HTR-8/SVneo (cell line): ENCODE data around the gene ASF1A.
"Not testable (repeated sequence)": the region's sequence is repeated elsewhere in the genome, so short reads cannot be mapped to it uniquely, and the experiment has no call there.

Source experiments
- DNase-seq: peaks from one replicate; pipeline ENCODE4 v3.0.0; 2011; ENCODE audit warnings: low spot score, mixed read lengths; ENCODE audit not compliant: insufficient read length
- FAIRE-seq: peaks from 2 replicates; lab custom pipeline; 2011; peaks lifted over from hg19 to GRCh38; lab: Jason Lieb, UNC

ASF1A gene

DNA sequence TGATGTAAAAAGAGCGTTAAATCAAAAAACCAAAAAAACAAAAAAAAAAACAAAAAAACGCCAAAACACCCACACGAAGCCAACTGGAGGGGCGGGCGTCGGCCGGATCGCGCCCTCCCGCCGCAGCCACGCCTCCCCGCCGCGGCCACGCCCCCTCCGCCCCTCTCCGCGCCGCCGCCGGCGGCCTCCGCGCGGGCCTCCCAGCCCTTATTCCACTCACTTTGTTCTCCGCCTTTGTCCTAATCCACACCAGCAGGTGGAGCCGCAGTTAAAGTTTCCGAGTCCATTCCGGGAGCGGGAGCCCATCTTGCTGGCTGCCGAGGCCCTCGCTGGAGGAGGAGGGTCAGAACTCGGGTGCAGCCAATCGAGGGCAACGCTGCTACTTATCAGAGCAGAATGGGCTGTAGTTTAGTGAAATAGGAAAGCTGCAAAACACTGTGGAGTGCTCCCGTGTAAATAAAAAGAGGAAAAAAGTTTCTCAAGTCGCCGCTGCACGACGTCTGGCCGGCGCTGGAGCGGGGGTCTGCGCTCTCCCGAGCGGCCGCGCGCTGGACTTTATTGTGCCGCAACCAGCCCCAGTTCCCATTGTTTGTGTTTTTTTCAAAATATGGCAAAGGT lies at the start of gene ASF1A:
Gene ASF1A, plus strand, starts transcription at position 346 of the 618 bp plus-strand sequence. Its CDS starts 262 bp downstream, at position 608.
- DNase-seq, result peak; percentile 92
- peak; percentile 51 for FAIRE-seq

DNA sequence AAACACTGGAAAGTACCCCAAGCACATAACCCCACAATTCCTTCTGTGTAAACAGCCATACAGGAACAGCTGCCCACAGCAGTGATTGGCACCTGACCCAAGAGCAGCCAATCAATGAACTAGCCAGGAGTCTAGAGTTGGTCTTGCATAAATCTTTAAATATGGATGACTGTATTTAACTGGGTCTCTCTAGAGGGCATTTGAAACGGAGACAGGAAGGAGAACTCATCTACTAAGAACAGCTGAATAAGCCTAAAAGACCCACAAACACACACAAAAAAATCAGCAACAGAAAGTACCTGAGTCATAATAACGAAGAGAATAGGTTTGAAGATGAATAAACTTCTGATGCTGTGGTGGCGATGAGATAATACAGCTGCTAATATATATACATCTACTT lies 49.0 kb upstream of the ASF1A start:
- FAIRE-seq (no peak), DNase-seq (no peak)

DNA sequence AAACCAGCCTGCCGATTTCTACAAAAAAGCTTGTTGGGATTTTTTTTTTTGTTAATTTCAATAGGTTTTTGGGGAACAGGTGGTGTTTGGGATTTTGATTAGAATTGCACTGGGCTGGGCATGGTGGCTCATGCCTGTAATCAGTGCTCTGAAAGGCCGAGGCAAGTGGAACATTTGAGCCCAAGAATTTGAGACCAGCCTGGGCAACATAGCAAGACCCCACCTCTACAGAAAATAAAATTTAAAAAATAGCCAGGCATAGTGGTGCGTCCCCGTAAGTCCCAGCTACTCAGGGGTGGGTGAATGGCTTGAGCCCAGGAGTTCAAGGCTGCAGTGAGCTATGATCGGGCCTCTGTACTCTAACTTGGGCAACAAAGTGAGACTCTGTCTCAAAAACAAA lies 40.5 kb upstream of the ASF1A start:
- FAIRE-seq (no peak), DNase-seq (no peak)

DNA sequence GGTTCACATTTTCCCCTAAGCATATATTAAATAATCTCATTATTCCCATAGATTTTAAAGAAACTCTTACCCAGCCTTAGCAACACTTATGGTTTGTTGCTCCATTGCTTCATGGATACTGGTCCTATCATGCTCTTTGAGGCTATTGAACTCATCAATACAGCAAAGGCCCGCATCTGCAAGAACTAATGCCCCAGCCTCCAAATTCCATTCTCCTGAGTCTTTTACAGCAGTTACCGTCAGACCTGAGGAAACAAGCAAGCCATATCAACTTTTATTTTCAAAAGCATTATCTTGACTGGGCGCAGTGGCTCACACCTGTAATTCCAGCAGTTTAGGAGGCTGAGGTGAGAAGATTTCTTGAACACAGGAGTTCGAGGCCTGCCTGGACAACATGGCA lies 37.7 kb upstream of the ASF1A start:
- FAIRE-seq, result no peak
- no peak for DNase-seq

DNA sequence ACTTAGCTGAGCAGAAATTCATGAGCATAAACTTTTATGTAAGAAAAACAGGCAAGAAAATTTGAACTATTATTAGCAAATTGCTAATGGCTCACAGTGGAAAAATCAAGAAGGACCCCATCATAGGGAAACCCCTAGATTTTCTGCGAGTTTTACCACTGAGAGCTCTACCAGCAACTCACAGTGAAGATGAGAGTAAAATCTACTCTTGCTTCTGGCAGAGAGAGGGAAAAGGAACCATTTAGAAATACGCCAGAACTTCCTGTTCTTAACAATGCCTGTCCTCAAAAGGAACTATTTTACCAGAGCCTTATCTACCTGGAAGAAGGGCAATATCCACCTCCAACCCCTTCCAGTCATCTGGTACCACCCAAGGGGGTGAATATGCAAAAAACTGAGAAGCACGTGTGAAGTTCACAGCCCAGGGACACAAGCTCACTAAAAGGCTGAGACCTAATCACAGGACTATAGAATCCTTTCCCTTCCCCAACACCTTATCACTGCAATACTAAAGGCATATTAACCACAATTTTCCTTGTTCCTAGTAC lies 34.4 kb upstream of the ASF1A start:
- DNase-seq (no peak), FAIRE-seq (no peak)

DNA sequence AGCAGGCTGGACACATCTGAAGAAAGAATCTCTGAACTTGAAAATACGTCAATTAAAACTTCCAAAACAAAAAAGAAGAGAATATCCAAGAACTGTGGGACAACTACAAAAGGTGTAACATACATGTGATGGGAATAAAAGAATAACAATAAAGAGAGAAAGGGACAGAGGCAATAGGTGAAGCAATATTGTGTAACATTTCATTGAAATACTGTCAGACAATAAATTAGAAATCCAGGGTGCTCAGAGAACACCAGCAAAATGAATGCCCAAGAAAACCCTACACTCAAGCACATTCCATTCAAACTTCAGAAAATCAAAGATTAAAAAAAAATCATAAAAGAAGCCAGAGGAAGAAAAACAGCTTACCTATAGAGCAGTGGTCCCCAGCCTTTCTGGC lies 33.6 kb upstream of the ASF1A start:
- DNase-seq, result no peak

DNA sequence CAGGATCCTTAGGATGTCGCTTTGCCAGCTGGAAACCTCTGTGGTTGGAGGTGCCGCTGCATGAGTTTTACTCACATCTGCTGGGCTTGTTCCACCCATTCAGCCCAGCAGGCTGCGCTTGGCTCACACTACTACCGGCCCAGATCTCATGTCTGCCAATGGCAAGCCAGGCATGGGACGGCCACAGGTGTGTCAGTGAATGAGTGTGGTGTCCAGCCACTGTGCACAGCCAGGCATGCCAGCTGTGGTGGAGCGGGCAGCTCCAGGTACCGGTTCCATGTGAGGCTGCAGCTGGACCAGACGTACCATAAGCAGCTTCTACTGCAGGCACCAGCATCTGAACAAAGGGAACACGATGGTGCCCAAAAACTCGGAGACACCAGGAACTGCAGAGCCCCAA lies 33.1 kb upstream of the ASF1A start:
- FAIRE-seq (no peak), DNase-seq (no peak)

More for the DNA sequence above, 33.6 kb upstream of the ASF1A start:
- FAIRE-seq, result no peak

DNA sequence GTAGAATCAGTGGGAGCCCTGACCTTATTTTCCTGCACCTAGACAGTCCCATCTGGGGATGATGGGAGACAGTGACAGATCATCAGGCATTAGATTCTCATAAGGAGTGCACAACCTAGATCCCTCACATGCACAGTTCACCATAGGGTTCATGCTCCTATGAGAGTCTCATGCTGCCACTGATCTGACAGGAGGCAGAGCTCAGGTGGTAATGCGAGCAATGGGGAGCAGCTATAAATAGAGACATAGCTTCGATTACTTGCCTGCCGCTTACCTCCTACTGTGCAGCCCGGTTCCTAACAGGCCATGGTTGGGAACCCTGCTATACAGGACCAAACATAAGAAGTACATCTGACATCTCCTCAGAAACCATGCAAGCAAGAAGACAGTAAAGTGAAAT lies 31.5 kb upstream of the ASF1A start:
- DNase-seq (no peak), FAIRE-seq (no peak)

DNA sequence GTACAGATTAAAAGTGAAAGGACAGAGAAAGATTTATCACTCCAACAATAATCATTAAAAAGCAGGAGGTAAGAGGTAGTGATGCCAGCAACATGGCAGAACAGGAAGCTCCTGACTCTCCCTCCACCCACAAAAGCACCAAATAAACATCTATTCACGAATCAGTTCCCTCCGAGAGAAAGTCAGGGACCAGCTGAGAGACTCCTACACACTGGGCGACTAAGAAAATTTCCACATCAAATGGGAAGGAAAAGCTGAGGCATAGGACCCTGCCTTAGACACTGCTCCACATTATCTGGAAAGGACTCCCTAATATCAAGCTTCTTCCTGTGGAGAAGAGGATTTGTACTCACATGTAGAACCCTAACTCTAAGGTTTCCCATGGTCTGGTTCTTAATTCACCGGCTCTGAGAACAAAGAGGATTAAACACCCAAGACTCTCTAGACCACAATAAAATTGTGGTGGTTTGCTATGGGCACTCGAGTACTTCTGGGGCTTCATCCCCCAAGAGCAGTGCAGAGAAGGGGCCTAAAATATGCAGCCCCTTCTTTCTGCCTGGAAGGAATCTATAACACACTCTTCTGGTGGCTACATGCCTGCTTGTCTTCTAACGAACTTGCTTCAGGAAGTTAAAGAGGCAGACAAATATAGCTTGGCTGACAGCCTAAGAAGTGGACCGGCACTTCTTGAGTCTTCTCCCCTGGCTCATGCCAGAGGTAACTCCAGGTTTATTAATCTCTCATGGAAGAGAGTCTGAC lies 29.4 kb upstream of the ASF1A start:
- DNase-seq (no peak), FAIRE-seq (no peak)

DNA sequence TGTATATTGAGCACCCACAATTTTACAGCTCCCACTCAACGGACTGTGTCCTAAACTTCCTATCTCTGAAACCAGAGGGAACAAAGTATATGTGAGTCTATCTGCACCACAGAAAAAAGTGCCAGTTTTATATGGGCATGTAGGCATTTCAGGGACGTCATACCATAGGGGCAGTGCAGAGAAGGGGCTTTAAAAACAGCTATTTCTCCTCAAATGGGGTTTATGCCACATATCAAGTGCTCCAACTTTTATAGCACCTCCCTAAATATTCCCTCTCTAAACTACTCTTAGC lies 28.9 kb upstream of the ASF1A start:
- FAIRE-seq (no peak), DNase-seq (no peak)

DNA sequence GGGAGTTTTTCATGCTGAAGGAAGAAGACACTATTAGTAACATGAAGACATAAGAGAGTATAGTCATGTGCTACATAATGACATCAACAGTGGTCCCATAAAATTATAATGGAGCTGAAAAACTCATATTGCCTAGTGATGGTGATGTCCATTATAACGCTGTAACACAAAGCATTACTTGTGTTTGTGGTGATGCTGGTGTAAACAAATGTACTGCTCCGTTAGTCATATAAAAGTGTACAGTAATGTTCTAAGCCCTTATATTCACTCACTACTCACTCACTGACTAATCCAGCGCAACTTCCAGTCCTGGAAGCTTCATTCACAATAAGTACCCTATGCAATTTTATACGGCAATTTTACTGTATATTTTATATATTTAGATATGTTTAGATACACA lies 26.8 kb upstream of the ASF1A start:
- DNase-seq, result no peak
- FAIRE-seq, result no peak

DNA sequence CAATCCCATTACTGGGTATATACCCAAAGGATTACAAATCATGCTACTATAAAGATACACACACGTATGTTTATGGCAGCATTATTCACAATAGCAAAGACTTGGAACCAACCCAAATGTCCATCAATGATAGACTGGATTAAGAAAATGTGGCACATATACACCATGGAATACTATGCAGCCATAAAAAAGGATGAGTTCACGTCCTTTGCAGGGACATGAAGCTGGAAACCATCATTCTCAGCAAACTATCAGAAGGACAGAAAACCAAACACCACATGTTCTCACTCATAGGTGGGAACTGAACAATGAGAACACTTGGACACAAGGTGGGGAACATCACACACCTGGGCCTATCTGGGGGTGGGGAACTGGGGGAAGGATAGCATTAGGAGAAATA lies 25.1 kb upstream of the ASF1A start:
- DNase-seq, FAIRE-seq: not testable (repeated sequence)

DNA sequence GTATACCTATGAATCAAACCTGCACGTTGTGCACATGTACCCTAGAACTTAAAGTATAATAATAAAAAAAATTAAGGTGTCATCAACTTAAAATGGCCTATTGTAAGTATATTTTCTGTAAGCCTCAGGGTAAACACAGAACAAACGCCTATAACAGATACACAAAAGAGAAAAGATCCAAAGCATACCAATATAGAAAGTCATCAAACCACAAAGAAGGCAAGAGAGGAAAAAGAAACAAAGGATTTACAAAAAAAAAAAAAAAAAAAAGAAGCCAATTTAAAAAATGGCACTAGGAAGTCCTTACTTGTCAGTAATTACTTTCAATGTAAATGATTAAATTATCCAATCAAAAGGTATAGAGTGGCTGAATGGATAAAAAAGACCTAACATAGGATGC lies 24.6 kb upstream of the ASF1A start:
- FAIRE-seq (no peak), DNase-seq (no peak)

DNA sequence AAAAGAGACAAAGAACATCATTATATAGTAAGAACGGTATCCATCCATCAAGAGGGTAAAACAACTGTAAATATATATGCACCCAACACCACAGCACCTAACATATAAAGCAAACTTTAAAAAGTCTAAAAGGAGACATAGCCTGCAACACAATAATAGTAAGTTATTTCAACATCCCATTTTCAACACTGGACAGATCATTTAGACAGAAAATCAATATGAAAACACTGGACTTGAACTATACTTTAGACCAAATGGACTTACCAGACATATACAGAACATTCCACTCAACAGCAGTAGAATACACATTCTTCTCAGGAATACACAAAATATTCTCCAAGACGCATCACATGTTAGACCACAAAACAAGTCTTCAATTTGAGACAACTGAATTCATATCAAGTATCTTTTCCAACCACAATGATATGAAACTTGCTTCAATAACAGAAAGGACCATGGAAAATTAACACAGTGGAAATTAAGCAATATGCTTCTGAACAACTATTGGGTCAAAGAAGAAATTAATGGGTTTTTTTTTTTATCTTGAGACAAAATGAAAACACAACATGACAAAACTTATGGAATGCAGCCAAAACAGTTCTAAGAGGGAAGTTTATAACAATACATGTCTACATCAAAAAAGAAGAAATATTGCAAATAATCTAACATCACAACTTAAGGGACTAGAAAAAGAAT lies 23.9 kb upstream of the ASF1A start:
- FAIRE-seq (no peak), DNase-seq (no peak)

DNA sequence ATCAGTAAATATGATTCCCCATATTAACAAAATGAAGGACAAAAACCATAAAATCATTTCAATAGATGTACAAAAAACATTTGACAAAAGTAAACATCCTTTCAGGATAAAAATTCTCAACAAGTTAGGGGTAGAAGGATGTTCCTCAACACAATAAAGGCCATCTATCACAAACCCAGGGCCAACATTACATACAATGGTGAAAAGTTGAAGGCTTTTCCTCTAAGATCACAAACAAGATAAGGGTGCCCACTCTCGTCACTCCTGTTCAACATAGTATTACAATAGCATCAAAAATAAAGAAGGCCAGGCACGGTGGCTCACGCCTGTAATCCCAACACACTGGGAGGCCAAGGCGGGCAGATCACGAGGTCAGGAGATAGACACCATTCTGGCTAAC lies 22.6 kb upstream of the ASF1A start:
- no peak for FAIRE-seq

DNA sequence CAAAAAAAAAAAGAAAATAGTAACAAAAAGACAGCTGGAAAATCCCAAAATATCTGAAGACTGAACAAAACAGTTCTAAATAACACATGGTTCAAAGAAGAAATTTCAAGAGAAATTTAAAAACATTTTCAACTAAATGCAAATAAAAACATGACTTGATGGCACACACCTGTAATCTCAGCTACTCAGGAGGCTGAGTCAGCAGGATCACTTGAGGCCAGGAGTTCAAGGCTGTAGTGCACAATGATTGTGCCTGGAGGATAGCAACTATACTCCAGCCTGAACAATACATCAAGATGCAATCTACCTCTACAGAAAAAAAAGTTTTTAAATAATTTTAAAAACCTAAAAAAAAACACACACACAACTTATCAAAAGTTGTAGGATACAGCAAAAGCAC lies 21.6 kb upstream of the ASF1A start:
- DNase-seq, result no peak
- no peak for FAIRE-seq

More for the DNA sequence above, 22.6 kb upstream of the ASF1A start:
- DNase-seq, result no peak

DNA sequence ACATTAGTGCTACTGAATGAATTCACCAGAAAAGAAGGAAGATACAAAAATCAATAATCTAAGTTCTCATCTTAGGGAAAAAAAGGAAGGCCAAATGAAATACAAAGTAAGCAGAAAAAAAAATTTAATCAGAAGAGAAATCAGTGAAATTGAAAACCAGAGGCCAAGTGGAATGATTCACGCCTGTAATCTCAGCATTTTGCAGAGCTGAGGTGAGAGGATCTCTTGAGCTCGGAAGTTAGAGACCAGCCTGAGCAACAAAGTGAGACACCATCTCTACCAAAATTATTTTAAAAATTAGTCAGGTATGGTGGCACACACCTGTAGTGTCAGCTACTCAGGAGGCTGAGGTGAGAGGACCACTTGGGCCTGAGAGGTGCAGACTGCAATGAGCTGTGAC lies 21.2 kb upstream of the ASF1A start:
- FAIRE-seq (no peak), DNase-seq (no peak)

DNA sequence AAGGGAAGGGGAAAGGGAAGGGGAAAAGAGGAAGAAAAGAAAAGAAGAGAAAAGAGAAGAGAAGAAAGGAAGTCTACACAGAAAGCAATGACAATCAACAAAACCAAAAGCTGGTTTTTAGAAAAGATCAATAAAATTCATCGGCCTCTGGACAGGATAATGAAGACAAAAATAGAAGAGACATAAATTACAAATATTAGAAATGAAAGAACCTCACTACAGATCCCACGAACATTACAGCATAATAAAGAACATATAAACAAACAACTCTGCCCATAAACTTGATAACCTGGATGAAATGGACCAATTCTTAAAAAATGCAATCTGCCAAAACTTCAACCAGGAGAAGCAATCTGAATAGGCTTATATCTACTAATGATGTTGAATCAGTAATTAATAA lies 20.7 kb upstream of the ASF1A start:
- FAIRE-seq (no peak), DNase-seq (no peak)

DNA sequence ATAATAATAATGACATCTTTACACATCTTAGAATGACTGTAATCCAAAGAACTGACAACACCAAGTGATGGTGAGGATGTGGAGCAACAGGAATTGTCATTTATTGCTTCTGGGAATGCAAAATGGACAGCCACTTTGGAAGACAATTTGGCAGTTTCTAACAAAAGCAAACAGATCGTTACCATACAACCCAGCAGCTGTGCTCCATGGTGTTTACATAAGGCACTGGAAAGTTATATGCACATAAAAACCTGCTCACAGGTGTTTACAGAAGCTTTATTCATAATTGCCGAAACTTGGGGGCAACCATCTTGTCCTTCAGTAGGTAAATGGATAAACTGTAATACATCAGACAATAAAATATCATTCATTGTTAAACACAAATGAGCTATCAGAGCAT lies 18.3 kb upstream of the ASF1A start:
- DNase-seq, result no peak
- no peak for FAIRE-seq

DNA sequence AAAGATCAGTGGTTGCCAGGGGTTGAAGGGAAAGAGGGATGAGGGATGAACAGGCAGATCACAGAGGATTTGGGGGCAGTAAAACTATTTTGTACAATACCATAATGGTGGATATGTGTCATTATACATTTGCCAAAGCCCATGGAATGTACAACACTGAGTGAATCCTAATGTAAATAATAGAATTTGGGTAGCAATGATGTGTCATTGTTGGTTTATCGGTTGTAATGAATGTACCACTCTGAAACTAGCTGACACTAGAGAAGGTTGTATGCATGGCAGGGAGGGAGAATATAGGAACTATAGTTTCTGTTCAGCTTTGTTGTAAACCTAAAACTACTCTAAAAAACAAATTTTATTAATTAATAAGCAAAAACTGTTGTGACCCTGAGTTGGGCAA lies 17.8 kb upstream of the ASF1A start:
- DNase-seq, result no peak
- FAIRE-seq, result no peak

DNA sequence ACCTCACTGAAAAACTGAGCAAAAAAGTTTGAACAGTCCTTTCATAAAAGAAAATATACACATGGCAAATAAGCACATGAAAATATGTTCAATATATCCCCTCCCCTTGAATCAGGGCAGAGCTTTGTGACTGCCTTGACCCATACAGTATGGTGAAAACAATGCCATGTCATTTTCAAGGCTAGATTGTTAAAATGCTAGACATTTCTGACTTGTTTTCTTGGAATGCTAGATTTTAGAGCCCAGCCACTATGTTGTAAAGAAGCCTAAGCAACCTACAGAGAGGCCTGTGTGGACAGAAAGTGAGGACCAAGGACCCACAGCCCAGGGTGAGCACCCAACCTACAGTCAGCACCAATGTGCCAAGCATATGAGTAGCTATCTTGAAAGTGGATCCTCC lies 17.1 kb upstream of the ASF1A start:
- DNase-seq (peak; percentile 28), FAIRE-seq (no peak)
